ENCODE data around the gene SCN4B.

DNA sequence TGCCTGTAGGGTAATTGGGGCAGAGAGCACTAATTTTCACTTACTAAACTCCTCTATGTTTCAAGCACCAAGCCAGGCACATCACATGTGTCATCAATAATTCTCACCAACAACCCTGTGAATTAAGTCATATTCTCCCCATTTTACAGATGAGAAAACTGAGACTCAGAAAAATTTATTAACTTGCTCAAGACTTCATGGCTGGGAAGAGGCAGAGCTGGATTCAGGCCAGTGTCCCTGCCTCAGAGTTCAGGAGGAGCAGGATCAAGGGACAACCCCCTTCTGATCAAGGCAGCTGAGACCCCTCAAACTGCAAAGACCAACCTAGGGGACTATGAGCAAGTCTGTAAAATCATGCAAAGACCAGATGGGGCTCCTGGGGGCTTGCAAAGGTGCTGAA lies 68.0 kb downstream of the SCN4B start:
- no peak for TF ChIP-seq POLR2AphosphoS5 (IDR thresholded peaks at IDR 0.05; ENCODE audit: low read depth)
- no peak for TF ChIP-seq CTCF (IDR thresholded peaks at IDR 0.05; ENCODE audit: insufficient read depth, low read length)
- TF ChIP-seq GABPA (IDR thresholded peaks at IDR 0.05; ENCODE audit: low read depth): no peak
- TF ChIP-seq, protein P1, sequence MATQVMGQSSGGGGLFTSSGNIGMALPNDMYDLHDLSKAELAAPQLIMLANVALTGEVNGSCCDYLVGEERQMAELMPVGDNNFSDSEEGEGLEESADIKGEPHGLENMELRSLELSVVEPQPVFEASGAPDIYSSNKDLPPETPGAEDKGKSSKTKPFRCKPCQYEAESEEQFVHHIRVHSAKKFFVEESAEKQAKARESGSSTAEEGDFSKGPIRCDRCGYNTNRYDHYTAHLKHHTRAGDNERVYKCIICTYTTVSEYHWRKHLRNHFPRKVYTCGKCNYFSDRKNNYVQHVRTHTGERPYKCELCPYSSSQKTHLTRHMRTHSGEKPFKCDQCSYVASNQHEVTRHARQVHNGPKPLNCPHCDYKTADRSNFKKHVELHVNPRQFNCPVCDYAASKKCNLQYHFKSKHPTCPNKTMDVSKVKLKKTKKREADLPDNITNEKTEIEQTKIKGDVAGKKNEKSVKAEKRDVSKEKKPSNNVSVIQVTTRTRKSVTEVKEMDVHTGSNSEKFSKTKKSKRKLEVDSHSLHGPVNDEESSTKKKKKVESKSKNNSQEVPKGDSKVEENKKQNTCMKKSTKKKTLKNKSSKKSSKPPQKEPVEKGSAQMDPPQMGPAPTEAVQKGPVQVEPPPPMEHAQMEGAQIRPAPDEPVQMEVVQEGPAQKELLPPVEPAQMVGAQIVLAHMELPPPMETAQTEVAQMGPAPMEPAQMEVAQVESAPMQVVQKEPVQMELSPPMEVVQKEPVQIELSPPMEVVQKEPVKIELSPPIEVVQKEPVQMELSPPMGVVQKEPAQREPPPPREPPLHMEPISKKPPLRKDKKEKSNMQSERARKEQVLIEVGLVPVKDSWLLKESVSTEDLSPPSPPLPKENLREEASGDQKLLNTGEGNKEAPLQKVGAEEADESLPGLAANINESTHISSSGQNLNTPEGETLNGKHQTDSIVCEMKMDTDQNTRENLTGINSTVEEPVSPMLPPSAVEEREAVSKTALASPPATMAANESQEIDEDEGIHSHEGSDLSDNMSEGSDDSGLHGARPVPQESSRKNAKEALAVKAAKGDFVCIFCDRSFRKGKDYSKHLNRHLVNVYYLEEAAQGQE (IDR thresholded peaks at IDR 0.05; ENCODE audit: insufficient replicate concordance, low read depth): no peak
